NCI-H2081 treated with DMSO at 0.1 percent for 48 hours (cell line): ENCODE data around the gene ATP1A1.

Experiments
- DNase-seq: peaks from one replicate; lab custom pipeline; 2025; lab: John Stamatoyannopoulos, UW

The ATP1A1 gene

DNA sequence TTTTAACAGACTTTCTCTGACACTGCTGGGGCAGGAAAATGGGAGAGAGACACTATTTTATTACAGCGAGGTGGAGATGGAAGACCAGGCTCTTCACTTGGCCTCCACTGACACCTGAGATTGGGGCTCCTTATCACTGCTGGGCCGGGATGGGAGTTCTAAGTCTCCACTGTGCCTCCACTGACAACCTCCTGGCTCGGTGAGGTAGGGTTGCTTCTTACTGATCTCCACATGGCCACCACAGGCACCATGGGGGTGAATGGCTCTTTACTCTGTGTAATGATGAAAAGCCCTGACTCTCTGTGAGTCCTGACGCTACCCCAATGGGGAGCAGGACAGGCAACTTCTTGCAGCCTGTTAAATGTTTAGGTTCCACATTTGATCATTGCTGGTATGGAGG lies 67.7 kb downstream of the ATP1A1 start:
- no peak for DNase-seq

DNA sequence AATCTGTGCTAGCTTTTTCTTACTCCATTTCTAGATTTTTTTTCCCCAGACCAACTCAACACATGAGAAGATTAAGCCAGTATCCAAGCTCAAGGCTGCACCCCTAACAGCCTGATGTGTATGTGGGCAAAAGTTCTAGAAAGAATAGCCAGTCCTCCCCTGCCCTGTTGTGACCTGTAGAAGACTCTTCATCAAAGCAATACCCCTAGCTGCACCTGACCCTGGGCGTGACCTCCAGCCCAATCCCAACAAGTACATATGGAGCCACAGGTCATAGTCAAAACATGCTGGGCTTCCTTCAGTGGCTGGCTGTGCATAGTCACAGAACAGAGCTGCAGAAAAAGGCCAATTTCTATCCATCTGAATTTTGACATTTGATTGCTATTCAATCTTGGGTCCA lies 72.5 kb downstream of the ATP1A1 start:
- DNase-seq, result no peak

DNA sequence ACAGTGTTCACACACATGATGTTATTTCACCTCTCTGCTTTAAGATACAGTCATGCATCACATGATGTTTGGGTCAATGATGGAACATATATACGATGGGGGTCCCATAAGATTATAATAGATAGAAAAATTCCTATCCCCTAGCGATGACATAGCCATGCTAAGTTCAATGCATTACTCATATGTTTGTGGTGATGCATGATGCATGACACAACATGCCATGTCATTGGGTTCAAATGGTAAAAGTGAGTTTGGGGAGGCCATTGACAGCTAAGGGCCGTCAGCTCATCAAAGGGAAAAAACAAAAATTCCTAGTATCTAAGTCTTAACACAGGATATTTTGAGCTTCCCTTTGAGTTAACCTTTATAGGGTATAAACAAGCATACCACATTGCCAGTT lies 73.6 kb downstream of the ATP1A1 start:
- DNase-seq, result no peak

DNA sequence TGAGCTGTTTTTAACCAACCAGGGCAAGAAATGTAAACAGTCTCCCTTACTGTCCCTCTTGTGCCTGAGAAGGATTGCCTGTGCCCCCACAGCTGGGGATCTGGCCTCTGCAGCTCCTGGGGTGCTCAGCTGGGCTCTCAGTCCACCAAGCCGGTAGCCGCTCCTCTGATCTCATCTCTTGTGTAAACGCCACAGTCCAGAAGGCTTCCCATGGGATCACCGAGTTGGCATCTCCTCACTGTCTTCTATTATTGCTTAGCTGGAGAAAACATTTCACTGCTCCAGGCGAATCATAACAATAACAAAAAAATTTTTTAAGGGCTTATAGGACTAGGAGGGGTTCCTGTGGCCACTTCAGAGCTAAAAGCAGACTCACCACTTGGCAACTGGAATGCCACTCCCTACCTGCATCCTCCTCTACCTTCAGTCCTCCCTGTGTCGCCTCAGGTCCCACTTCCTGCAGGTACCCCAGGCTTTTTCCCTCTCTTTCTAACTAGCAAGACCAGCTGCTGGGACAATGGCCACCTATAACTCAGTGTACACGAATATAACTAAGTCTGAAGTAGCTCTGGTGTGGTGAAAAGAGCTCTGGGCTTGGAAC lies 75.8 kb downstream of the ATP1A1 start:
- no peak for DNase-seq

GRCh38 chr1:116449578-116449977 lies 76.5 kb downstream of the ATP1A1 start:
- DNase-seq, result no peak

GRCh38 chr1:116451702-116452101 lies 78.7 kb downstream of the ATP1A1 start:
- DNase-seq, result no peak

GRCh38 chr1:116453481-116453880 lies 80.4 kb downstream of the ATP1A1 start:
- no peak for DNase-seq

DNA sequence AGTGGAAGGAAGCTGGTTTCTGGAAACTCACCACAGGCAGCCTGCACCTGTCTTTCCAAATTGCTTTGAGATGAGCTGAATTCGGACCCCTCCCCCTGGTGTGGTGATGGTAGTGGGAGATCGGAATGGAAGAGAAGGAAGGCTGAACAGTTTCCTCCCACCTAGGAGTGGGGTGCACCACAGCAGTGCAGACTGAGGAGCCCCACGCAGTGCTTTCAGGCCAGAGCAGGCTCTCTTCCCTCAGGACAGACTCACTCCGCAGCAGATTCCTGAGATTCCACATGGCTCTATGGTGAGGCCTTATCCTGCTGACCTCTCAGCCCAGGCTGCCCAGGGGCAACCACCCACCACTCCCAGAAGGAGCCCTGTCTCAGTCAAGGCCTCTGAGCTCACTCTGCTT lies 80.9 kb downstream of the ATP1A1 start:
- DNase-seq, result no peak
